ENCODE results near the gene GLG1.

DNA sequence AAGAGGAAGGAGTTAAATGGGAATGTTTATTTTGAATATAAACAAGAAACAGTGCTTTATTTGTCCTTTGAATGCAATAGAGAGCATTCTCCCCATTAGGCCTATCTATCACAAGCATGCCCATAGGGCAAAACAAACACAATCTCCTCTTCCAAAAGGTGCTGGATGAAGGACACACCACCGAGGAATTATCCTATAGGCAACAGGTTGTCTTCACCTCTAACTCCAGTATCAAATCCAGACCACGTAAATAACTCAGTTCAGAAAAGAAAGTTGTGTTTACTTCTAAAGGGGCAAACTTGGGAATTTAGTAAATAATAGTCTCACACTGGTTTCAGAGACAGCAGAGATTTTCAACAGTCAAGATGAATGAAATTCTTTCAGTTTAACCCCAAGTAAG, 101.9 kb downstream of the GLG1 start:
- no peak for TF ChIP-seq POLR2A (IDR thresholded peaks at IDR 0.05; ENCODE audit: low read depth, low read length)
- no peak for TF ChIP-seq POLR2AphosphoS5 (IDR thresholded peaks at IDR 0.05; ENCODE audit: low read depth, low read length)
- no peak for TF ChIP-seq TAF1 (IDR thresholded peaks at IDR 0.05; ENCODE audit: low read depth, low read length)
- TF ChIP-seq SPI1 (IDR thresholded peaks at IDR 0.05; ENCODE audit: low read depth, low read length) = no peak

Measured in GM12891 (cell line).